BJ (cell line): Measurements from ENCODE around the gene RLBP1. TPM values are rescaled to one million over a fixed set of nuclear protein-coding genes. Genes with fewer than 3 reads are reported as not detected.

ENCODE experiments used
- CTCF ChIA-PET: fragments of 350-600 bp; formaldehyde crosslinking; extraction: SDS; loops from one replicate; lab custom pipeline; 2021; ENCODE audit warnings: antibody characterized with exemption, inconsistent platforms; lab: Yijun Ruan, JAX
- POLR2A ChIA-PET: fragments of 300-600 bp; sonication (Branson Sonifier 250); formaldehyde crosslinking; extraction: SDS; loops from one replicate; lab custom pipeline; 2021; ENCODE audit warnings: antibody characterized with exemption; lab: Charles Lee
- DNase-seq: peaks from one replicate; pipeline ENCODE4 v3.0.0-alpha.2; 2011; ENCODE audit warnings: low read depth
- H3K27me3 ChIP-seq: 2 replicates; pipeline ENCODE4 v1.6.0; 2011; ENCODE audit warnings: low read length; ENCODE audit not compliant: control insufficient read depth, insufficient read depth
- H3K36me3 ChIP-seq: 2 replicates; pipeline ENCODE4 v1.5.1; 2011; ENCODE audit warnings: low read length; ENCODE audit not compliant: control insufficient read depth, insufficient read depth
- H3K4me3 ChIP-seq: 2 replicates; pipeline ENCODE4 v1.5.1; 2011; ENCODE audit warnings: low read depth, mild to moderate bottlenecking, control low read depth, low read length
- polyA plus RNA-seq: library from polyadenylated mRNA; depleted of rRNA; stranded (reverse); fragments of >200 nt; gene quantifications from 2 replicates; pipeline ENCODE4 v1.2.3, GENCODE V29; 2011
- TF ChIP-seq, protein P1 (sequence below): IDR thresholded peaks from 2 replicates; pipeline ENCODE4 v1.5.1; 2011; ENCODE audit warnings: low read depth, mild to moderate bottlenecking, control low read depth, inconsistent platforms, low read length, moderate library complexity; ENCODE audit not compliant: insufficient read depth

The RLBP1 gene
- polyA plus RNA-seq, 1 experiment = not detected

DNA sequence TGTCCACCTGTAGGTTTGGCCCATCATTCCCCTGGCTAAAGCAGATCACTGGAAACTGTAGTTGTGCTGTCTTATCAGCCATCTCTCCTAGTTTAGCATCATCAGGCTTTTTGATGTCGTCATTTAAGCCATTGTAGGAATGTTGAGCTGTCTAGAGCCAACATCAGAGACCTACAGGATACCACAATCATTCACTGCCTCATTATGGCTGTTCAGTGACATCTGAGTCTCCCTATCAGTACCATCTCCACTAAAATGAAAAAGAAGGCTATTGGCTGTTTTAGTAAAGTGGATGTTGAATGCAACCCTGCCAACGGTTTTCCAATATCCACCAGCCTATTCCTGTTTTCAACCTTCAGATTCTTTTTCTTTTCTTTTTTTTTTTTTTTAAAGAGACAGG lies 29.2 kb downstream of the RLBP1 start:
- H3K36me3 ChIP-seq = peaks cover 2% of the 10 kb centered on the region
- no peak overlapping the region for H3K4me3 ChIP-seq
- TF ChIP-seq, protein P1, sequence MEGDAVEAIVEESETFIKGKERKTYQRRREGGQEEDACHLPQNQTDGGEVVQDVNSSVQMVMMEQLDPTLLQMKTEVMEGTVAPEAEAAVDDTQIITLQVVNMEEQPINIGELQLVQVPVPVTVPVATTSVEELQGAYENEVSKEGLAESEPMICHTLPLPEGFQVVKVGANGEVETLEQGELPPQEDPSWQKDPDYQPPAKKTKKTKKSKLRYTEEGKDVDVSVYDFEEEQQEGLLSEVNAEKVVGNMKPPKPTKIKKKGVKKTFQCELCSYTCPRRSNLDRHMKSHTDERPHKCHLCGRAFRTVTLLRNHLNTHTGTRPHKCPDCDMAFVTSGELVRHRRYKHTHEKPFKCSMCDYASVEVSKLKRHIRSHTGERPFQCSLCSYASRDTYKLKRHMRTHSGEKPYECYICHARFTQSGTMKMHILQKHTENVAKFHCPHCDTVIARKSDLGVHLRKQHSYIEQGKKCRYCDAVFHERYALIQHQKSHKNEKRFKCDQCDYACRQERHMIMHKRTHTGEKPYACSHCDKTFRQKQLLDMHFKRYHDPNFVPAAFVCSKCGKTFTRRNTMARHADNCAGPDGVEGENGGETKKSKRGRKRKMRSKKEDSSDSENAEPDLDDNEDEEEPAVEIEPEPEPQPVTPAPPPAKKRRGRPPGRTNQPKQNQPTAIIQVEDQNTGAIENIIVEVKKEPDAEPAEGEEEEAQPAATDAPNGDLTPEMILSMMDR = no peak
- CTCF ChIA-PET = interaction anchor here (0.6 to 8.5 kb wide), 4 partner anchors 14 to 135 kb away, joined by 3 to 61 read pairs (median 4); no protein-coding TSS in a partner anchor
- POLR2A ChIA-PET = no interaction called here
- no peaks in the 10 kb centered on the region for H3K27me3 ChIP-seq
- no peak for DNase-seq

DNA sequence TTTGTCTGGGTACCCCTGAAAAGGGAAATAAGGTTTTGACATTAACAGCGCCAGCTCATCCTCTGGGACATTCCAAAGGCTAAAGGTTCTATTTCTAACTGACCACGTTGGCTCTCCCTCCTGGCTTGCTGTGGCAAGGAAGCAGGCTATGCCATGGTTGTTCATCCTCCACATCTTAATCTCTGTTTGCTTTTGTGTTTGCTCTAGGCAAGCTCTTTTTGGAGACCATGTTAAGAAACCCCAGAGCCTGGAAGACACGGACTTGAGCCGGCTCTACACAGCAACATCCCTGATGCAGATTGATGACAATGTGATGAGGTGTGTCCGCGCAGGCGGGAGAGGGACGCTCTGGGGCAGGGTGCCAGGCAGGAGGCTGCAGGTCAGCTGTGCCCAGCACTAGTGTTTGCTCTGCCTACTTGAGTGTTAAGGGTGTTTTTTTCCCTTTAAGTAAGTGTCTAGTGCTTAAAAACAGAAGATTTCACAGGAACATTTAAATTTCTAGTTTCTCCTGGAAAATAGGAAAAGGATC lies 33.3 kb downstream of the RLBP1 start:
- Histone ChIP-seq H3K27me3 (no peaks in the 10 kb centered on the region), H3K4me3 (no peak overlapping the region), H3K36me3 (no peaks in the 10 kb centered on the region; the same call in none of the 2 replicates)
- TF ChIP-seq, protein P1 = no peak
- ChIA-PET POLR2A (no interaction called here), CTCF (interaction anchor here (1.0 to 3.4 kb wide), 5 partner anchors 10 to 89 kb away, joined by 3 to 17 read pairs (median 3); no protein-coding TSS in a partner anchor)
- DNase-seq = no peak

DNA sequence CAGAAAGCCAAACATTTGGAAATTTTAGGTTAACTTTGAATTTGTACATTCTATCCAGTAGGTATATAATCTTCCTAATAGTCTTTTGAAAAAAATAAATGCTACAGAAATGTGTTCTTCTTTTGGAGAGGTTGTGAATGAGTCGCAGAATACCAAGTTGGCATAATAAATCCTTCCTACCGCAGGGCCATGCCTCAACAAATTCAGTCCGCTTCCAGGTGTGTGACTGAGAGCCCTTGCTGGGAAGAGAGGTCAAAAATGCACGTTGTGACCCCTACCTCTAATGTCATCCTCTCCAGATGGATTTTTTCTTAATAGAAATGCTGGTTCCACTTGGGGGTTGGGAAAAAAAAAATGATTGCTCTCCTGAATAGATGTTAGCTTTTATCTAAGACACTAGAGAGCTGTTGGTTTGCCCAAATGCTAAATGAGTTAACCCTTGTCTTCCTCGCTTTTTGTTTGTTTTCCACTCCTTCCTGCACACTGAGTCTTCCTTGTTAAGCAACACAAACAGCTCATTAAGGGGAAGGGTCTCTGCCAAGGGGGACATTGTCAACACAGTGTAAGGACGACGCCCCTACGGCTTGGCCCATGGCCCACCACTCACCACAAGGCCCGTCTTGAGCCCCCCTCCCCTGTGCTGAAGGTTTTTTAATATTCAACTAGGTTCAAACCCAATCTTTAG lies 33.9 kb downstream of the RLBP1 start:
- no peaks in the 10 kb centered on the region; the same call in none of the 2 replicates for H3K36me3 ChIP-seq
- TF ChIP-seq, protein P1 = no peak
- POLR2A ChIA-PET = no interaction called here
- CTCF ChIA-PET = interaction anchor here (1.0 to 3.4 kb wide), 4 partner anchors 9 to 89 kb away, joined by 3 to 17 read pairs (median 6); no protein-coding TSS in a partner anchor
- H3K4me3 ChIP-seq = no peak overlapping the region
- no peaks in the 10 kb centered on the region for H3K27me3 ChIP-seq
- no peak for DNase-seq

DNA sequence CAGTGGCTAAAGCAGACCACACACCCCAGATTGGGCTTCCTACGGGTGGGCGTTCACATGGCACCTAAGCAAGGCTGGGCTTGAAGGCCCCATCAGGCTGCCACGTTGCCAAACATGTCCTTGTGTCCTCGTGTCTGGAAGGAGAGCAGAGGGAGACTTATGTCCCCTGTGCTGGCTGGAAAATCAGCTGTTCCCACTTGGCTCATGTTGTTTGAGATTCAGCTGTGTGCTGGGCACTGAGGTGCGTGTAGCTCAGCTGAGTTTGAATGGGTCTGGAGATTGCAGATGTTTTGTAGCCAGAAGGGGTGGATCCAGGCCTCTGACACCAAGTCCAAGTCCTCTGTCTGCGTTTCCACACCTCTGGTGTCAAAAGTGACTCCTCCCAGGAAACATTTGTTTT lies 34.6 kb downstream of the RLBP1 start:
- CTCF ChIA-PET = interaction anchor here (3.4 kb wide), 1 partner anchor 9 kb away, joined by 17 read pairs; no protein-coding TSS in a partner anchor

More for the DNA sequence above, 34.6 kb downstream of the RLBP1 start:
- Histone ChIP-seq H3K4me3 (no peak overlapping the region), H3K36me3 (no peaks in the 10 kb centered on the region; the same call in none of the 2 replicates), H3K27me3 (no peaks in the 10 kb centered on the region)
- POLR2A ChIA-PET = no interaction called here
- DNase-seq = no peak
- TF ChIP-seq, protein P1 = no peak
